OCI-LY3 (cell line): ENCODE measurements around the gene TSPAN5.

Source experiments
- H2AFZ ChIP-seq: fragments of 200-600, 300-600 bp; shearing (Covaris generic); 2 replicates; pipeline ENCODE4 v1.6.0; 2014; ENCODE audit warnings: antibody characterized with exemption, low read depth, low read length
- H3K27ac ChIP-seq: fragments of 200-600, 300-600 bp; sonication (generic); 2 replicates; pipeline ENCODE4 v1.5.1; 2014; ENCODE audit warnings: mild to moderate bottlenecking, low read length, moderate library complexity, mixed read lengths
- H3K27me3 ChIP-seq: fragments of 200-600, 300-600 bp; sonication (generic); 2 replicates; pipeline ENCODE4 v1.6.1; 2014; ENCODE audit warnings: low read depth, low read length, mixed read lengths
- H3K36me3 ChIP-seq: fragments of 200-600, 300-600 bp; sonication (generic); replicated peaks from 2 replicates; pipeline ENCODE3; 2014; ENCODE audit warnings: low read depth, low read length, mixed read lengths
- H3K4me1 ChIP-seq: fragments of 300-600, 200-600 bp; sonication (generic); 2 replicates; pipeline ENCODE4 v1.6.1; 2014; ENCODE audit warnings: low read length, mixed read lengths
- H3K4me2 ChIP-seq: fragments of 200-600, 300-600 bp; sonication (generic); 2 replicates; pipeline ENCODE4 v1.6.1; 2014; ENCODE audit warnings: low read length, mixed read lengths
- H3K4me3 ChIP-seq: fragments of 300-600, 200-600 bp; sonication (generic); 2 replicates; pipeline ENCODE4 v1.5.1; 2014; ENCODE audit warnings: antibody characterized with exemption, mild to moderate bottlenecking, low read length, moderate library complexity
- H3K79me2 ChIP-seq: fragments of 300-600, 200-600 bp; shearing (Covaris generic); 2 replicates; pipeline ENCODE4 v1.6.1; 2014; ENCODE audit warnings: mild to moderate bottlenecking, low read length, mixed read lengths
- H3K9ac ChIP-seq: fragments of 300-600, 200-600 bp; shearing (Covaris generic); 2 replicates; pipeline ENCODE4 v1.6.0; 2014; ENCODE audit warnings: mild to moderate bottlenecking, low read length, moderate library complexity
- H3K9me3 ChIP-seq: fragments of 200-600, 300-600 bp; shearing (Covaris generic); 2 replicates; pipeline ENCODE4 v1.6.1; 2014; ENCODE audit warnings: low read length, mixed read lengths; ENCODE audit not compliant: insufficient read depth
- H4K20me1 ChIP-seq: fragments of 200-600, 300-600 bp; sonication (generic); 2 replicates; pipeline ENCODE4 v1.6.1; 2016; ENCODE audit warnings: low read length, mixed read lengths; ENCODE audit not compliant: insufficient read depth
- EZH2phosphoT487 ChIP-seq: fragments of 200-600 bp; shearing (Covaris generic); IDR thresholded peaks from 2 replicates; pipeline ENCODE4 v1.6.1; 2018; ENCODE audit warnings: antibody characterized with exemption, mixed run types, low read depth
- TF ChIP-seq, protein P1 (sequence below): fragments of 200-600, 300-600 bp; sonication (generic); IDR thresholded peaks from 2 replicates; pipeline ENCODE4 v1.5.1; 2014; ENCODE audit warnings: antibody characterized with exemption, low read length, low read depth

TSPAN5 gene

GRCh38 chr4:98505992-98506391 lies 152.4 kb downstream of the TSPAN5 start:
- H3K9ac ChIP-seq: no peak overlapping the region
- H4K20me1 ChIP-seq: peaks cover 6% of the 10 kb centered on the region; the same call in 1 of the 2 replicates
- H3K27ac ChIP-seq: no peak overlapping the region
- H3K36me3 ChIP-seq: no peaks in the 10 kb centered on the region
- peaks cover 7% of the 10 kb centered on the region for H3K4me1 ChIP-seq
- TF ChIP-seq EZH2phosphoT487: no peak
- TF ChIP-seq, protein P1, sequence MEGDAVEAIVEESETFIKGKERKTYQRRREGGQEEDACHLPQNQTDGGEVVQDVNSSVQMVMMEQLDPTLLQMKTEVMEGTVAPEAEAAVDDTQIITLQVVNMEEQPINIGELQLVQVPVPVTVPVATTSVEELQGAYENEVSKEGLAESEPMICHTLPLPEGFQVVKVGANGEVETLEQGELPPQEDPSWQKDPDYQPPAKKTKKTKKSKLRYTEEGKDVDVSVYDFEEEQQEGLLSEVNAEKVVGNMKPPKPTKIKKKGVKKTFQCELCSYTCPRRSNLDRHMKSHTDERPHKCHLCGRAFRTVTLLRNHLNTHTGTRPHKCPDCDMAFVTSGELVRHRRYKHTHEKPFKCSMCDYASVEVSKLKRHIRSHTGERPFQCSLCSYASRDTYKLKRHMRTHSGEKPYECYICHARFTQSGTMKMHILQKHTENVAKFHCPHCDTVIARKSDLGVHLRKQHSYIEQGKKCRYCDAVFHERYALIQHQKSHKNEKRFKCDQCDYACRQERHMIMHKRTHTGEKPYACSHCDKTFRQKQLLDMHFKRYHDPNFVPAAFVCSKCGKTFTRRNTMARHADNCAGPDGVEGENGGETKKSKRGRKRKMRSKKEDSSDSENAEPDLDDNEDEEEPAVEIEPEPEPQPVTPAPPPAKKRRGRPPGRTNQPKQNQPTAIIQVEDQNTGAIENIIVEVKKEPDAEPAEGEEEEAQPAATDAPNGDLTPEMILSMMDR: no peak
- H3K9me3 ChIP-seq: no peaks in the 10 kb centered on the region
- no peak overlapping the region for H3K4me3 ChIP-seq
- H3K27me3 ChIP-seq: no peaks in the 10 kb centered on the region
- H3K4me2 ChIP-seq: no peak overlapping the region
- H2AFZ ChIP-seq: no peak overlapping the region
- peaks cover 9% of the 10 kb centered on the region for H3K79me2 ChIP-seq

GRCh38 chr4:98504091-98504490 lies 154.3 kb downstream of the TSPAN5 start:
- H2AFZ ChIP-seq: no peak overlapping the region
- no peaks in the 10 kb centered on the region for H3K27me3 ChIP-seq
- H3K9ac ChIP-seq: no peak overlapping the region
- H3K4me3 ChIP-seq: no peak overlapping the region
- TF ChIP-seq, protein P1: no peak
- no peak for TF ChIP-seq EZH2phosphoT487
- no peak overlapping the region for H3K27ac ChIP-seq
- H4K20me1 ChIP-seq: no peaks in the 10 kb centered on the region
- H3K79me2 ChIP-seq: no peaks in the 10 kb centered on the region
- no peaks in the 10 kb centered on the region for H3K36me3 ChIP-seq
- no peak overlapping the region for H3K4me2 ChIP-seq
- no peaks in the 10 kb centered on the region for H3K4me1 ChIP-seq
- H3K9me3 ChIP-seq: no peaks in the 10 kb centered on the region

- H2AFZ ChIP-seq: no peak overlapping the region
- no peaks in the 10 kb centered on the region for H3K27me3 ChIP-seq
Measured at GRCh38 chr4:98503676-98504075, 154.7 kb downstream of the TSPAN5 start.

DNA sequence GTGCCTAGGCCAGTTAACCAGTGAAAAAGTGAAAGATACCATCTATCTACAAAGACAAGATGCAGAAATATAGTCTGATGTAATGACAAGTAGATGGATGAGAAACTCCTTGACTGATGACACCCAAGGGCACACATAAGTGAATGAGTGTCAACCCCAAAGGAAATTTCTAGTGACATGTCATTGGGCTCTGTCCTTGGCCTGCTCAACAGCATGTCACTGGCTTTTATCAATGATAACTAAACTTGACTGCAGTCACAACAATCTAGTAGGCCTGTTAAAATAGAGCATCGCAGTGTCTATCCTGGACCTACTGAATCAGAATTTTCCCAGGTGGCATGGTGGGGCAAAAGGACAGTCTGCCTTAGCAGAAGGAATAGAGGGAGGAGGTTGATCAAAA lies 155.8 kb downstream of the TSPAN5 start:
- TF ChIP-seq, protein P1: no peak
- TF ChIP-seq EZH2phosphoT487: no peak
- Histone ChIP-seq H3K27me3 (no peaks in the 10 kb centered on the region), H3K79me2 (no peaks in the 10 kb centered on the region), H3K27ac (no peak overlapping the region), H2AFZ (no peak overlapping the region), H3K9ac (no peak overlapping the region), H4K20me1 (no peaks in the 10 kb centered on the region), H3K4me3 (no peak overlapping the region), H3K9me3 (no peaks in the 10 kb centered on the region), H3K4me2 (no peak overlapping the region), H3K36me3 (no peaks in the 10 kb centered on the region), H3K4me1 (no peaks in the 10 kb centered on the region)

More at GRCh38 chr4:98503676-98504075, 154.7 kb downstream of the TSPAN5 start:
- Histone ChIP-seq H3K9me3 (no peaks in the 10 kb centered on the region), H3K4me1 (no peaks in the 10 kb centered on the region), H3K4me2 (no peak overlapping the region), H3K36me3 (no peaks in the 10 kb centered on the region), H3K4me3 (no peak overlapping the region), H3K9ac (no peak overlapping the region), H3K27ac (no peak overlapping the region), H4K20me1 (no peaks in the 10 kb centered on the region), H3K79me2 (no peaks in the 10 kb centered on the region)
- TF ChIP-seq, protein P1: no peak
- TF ChIP-seq EZH2phosphoT487: no peak
